ENCODE measurements around the gene TP63.
"Not testable (repeated sequence)": the region's sequence is repeated elsewhere in the genome, so short reads cannot be mapped to it uniquely, and the experiment has no call there.

TP63 gene

GRCh38 chr3:189631373-189631408 lies at the start of gene TP63:
TP63 (plus strand) TSS chr3:189631389; CDS start chr3:189631516, 127 bp downstream.
- Mint-ChIP-seq H3K4me3 (peak within 1 kb of the TSS; percentile 20 to 39), H3K9me3 (no peaks in the 10 kb centered on the region), H3K4me1 (peaks cover 21% of the 10 kb centered on the region), H3K27ac (peak within 1 kb of the TSS; percentile 19 to 59), H3K27me3 (no peaks in the 10 kb centered on the region)
- no peak for ATAC-seq
- no peak for DNase-seq

- H3K27me3 Mint-ChIP-seq, result peaks cover 7% of the 10 kb centered on the region
Observed at GRCh38 chr3:189582179-189582578, 49.0 kb upstream of the TP63 start.

GRCh38 chr3:189584645-189585044 lies 46.5 kb upstream of the TP63 start:
- Mint-ChIP-seq H3K27ac (no peak overlapping the region), H3K4me1 (peaks cover 15% of the 10 kb centered on the region)
- ATAC-seq, result no peak

More at GRCh38 chr3:189582179-189582578, 49.0 kb upstream of the TP63 start:
- Mint-ChIP-seq H3K4me1 (peaks cover 19% of the 10 kb centered on the region), H3K27ac (no peak overlapping the region), H3K9me3 (peaks cover 5 to 8% of the 10 kb centered on the region in 2 donors), H3K4me3 (no peak overlapping the region)
- DNase-seq (no peak), ATAC-seq (no peak)

GRCh38 chr3:189586941-189587663 lies 44.1 kb upstream of the TP63 start:
- Mint-ChIP-seq H3K27me3 (peaks cover 7% of the 10 kb centered on the region), H3K9me3 (peaks cover 6 to 17% of the 10 kb centered on the region in 2 donors), H3K27ac (peak overlapping the region in 1 of 2 donors; percentile 84), H3K4me1 (peaks cover 15% of the 10 kb centered on the region), H3K4me3 (peak overlapping the region in 1 of 2 donors; percentile 14)
- ATAC-seq (peak; percentile 88), DNase-seq (no peak)

More at GRCh38 chr3:189584645-189585044, 46.5 kb upstream of the TP63 start:
- no peak for DNase-seq
- Mint-ChIP-seq H3K4me3 (no peak overlapping the region), H3K9me3 (no peaks in the 10 kb centered on the region), H3K27me3 (peaks cover 7% of the 10 kb centered on the region)

GRCh38 chr3:189587664-189588040 lies 43.5 kb upstream of the TP63 start:
- H3K9me3 Mint-ChIP-seq, result peaks cover 6 to 17% of the 10 kb centered on the region in 2 donors
- no peak overlapping the region for H3K4me3 Mint-ChIP-seq
- ATAC-seq (no peak), DNase-seq (no peak)
- H3K27ac Mint-ChIP-seq, result no peak overlapping the region
- H3K27me3 Mint-ChIP-seq, result peaks cover 7% of the 10 kb centered on the region
- peaks cover 15% of the 10 kb centered on the region for H3K4me1 Mint-ChIP-seq

GRCh38 chr3:189588070-189588469 lies 43.1 kb upstream of the TP63 start:
- peaks cover 6 to 17% of the 10 kb centered on the region in 2 donors for H3K9me3 Mint-ChIP-seq
- DNase-seq (no peak), ATAC-seq (no peak)
- H3K27me3 Mint-ChIP-seq, result peaks cover 7% of the 10 kb centered on the region
- H3K4me3 Mint-ChIP-seq, result no peak overlapping the region
- peaks cover 15% of the 10 kb centered on the region for H3K4me1 Mint-ChIP-seq
- H3K27ac Mint-ChIP-seq, result no peak overlapping the region

GRCh38 chr3:189588475-189589178 lies 42.6 kb upstream of the TP63 start:
- peaks cover 7% of the 10 kb centered on the region for H3K27me3 Mint-ChIP-seq
- peaks cover 6 to 17% of the 10 kb centered on the region in 2 donors for H3K9me3 Mint-ChIP-seq
- H3K4me3 Mint-ChIP-seq, result no peak overlapping the region
- no peak for ATAC-seq
- H3K4me1 Mint-ChIP-seq, result peaks cover 15% of the 10 kb centered on the region
- no peak for DNase-seq
- no peak overlapping the region for H3K27ac Mint-ChIP-seq

GRCh38 chr3:189589179-189589569 lies 42.0 kb upstream of the TP63 start:
- Mint-ChIP-seq H3K4me3 (no peak overlapping the region), H3K9me3 (peaks cover 6 to 17% of the 10 kb centered on the region in 2 donors), H3K27me3 (peaks cover 7% of the 10 kb centered on the region), H3K27ac (no peak overlapping the region), H3K4me1 (peaks cover 15% of the 10 kb centered on the region)
- DNase-seq, result no peak
- ATAC-seq, result no peak

- H3K27me3 Mint-ChIP-seq, result peaks cover 2% of the 10 kb centered on the region
- no peak overlapping the region for H3K27ac Mint-ChIP-seq
- H3K9me3 Mint-ChIP-seq, result peaks cover 6 to 17% of the 10 kb centered on the region in 2 donors
- peaks cover 15% of the 10 kb centered on the region for H3K4me1 Mint-ChIP-seq
- DNase-seq (no peak), ATAC-seq (no peak)
- no peak overlapping the region for H3K4me3 Mint-ChIP-seq
Observed at GRCh38 chr3:189590223-189590622, 41.0 kb upstream of the TP63 start.

- no peak overlapping the region for H3K27ac Mint-ChIP-seq
- ATAC-seq (no peak), DNase-seq (no peak)
- H3K9me3 Mint-ChIP-seq, result peaks cover 6 to 17% of the 10 kb centered on the region in 2 donors
- no peak overlapping the region for H3K4me3 Mint-ChIP-seq
- peaks cover 2% of the 10 kb centered on the region for H3K4me1 Mint-ChIP-seq
- H3K27me3 Mint-ChIP-seq, result no peaks in the 10 kb centered on the region
Observed at GRCh38 chr3:189593581-189593980, 37.6 kb upstream of the TP63 start.

- H3K27me3 Mint-ChIP-seq, ATAC-seq, H3K4me3 Mint-ChIP-seq, H3K4me1 Mint-ChIP-seq, H3K9me3 Mint-ChIP-seq, DNase-seq: not testable (repeated sequence)
- peak overlapping the region in 1 of 2 donors; percentile 90 for H3K27ac Mint-ChIP-seq
Observed at GRCh38 chr3:189596078-189596979, 34.9 kb upstream of the TP63 start.

GRCh38 chr3:189597918-189598317 lies 33.3 kb upstream of the TP63 start:
- DNase-seq (no peak), ATAC-seq (no peak)
- no peaks in the 10 kb centered on the region for H3K27me3 Mint-ChIP-seq
- H3K27ac Mint-ChIP-seq, result no peak overlapping the region
- H3K4me1 Mint-ChIP-seq, result peaks cover 10% of the 10 kb centered on the region
- H3K4me3 Mint-ChIP-seq, result no peak overlapping the region
- H3K9me3 Mint-ChIP-seq, result no peaks in the 10 kb centered on the region

- Mint-ChIP-seq H3K27me3 (no peaks in the 10 kb centered on the region), H3K9me3 (no peaks in the 10 kb centered on the region), H3K4me3 (no peak overlapping the region), H3K27ac (no peak overlapping the region), H3K4me1 (peaks cover 10% of the 10 kb centered on the region)
- ATAC-seq (no peak), DNase-seq (no peak)
Observed at GRCh38 chr3:189598530-189599225, 32.5 kb upstream of the TP63 start.

- Mint-ChIP-seq H3K27ac (no peak overlapping the region), H3K4me3 (no peak overlapping the region), H3K9me3 (peaks cover 4 to 5% of the 10 kb centered on the region in 2 donors), H3K27me3 (no peaks in the 10 kb centered on the region), H3K4me1 (peaks cover 10% of the 10 kb centered on the region)
- ATAC-seq, result no peak
- no peak for DNase-seq
Observed at GRCh38 chr3:189602471-189602870, 28.7 kb upstream of the TP63 start.

- H3K27me3 Mint-ChIP-seq, result no peaks in the 10 kb centered on the region
- H3K4me3 Mint-ChIP-seq, result no peak overlapping the region
- H3K27ac Mint-ChIP-seq, result no peak overlapping the region
- DNase-seq (no peak), ATAC-seq (no peak)
- H3K4me1 Mint-ChIP-seq, result no peaks in the 10 kb centered on the region
- peaks cover 13 to 18% of the 10 kb centered on the region in 2 donors for H3K9me3 Mint-ChIP-seq
Observed at GRCh38 chr3:189605717-189606116, 25.5 kb upstream of the TP63 start.

Measured in stimulated activated naive CD8-positive, alpha-beta T cell treated with anti-CD3 and anti-CD28 coated beads, Interleukin-15, amount 100 ng/mL, for 72 hours (primary cell).